ENCODE data around the gene DOCK4.

The DOCK4 gene

DNA sequence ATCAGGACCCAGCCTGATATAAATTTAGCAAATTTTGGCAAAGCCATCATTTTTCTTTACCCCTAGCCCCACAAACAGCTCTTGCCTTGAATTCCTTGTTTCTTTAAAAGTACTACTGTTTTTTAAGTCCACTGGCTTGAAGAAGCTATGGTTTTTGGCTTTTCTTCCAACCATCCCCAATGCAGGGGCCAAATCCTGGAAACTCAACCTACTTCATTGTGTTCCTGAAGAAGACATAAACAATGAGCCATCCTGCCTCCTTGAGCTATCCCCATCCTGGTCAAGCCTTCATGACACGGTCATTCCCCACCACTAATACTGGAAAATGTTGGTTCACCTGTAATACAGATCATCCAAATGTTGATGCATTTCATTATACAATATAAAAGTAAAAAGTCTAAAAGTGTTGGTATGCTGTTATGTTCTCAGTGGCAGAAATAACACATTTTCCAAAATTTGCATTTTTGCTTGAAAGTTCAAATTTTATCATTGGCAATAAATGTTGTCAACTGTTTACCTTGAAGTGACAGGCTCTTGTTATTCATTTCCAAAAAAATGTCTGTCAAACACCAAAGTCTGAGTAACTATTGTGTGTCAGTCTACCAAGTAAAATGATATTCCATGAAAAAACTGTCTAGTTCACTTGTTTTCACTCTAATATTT is 92.2 kb downstream of the DOCK4 start:
- no peak for DNase-seq (ENCODE audit: low spot score)

GRCh38 chr7:112112822-112113255 is 93.4 kb downstream of the DOCK4 start:
- DNase-seq (ENCODE audit: low spot score): no peak

DNA sequence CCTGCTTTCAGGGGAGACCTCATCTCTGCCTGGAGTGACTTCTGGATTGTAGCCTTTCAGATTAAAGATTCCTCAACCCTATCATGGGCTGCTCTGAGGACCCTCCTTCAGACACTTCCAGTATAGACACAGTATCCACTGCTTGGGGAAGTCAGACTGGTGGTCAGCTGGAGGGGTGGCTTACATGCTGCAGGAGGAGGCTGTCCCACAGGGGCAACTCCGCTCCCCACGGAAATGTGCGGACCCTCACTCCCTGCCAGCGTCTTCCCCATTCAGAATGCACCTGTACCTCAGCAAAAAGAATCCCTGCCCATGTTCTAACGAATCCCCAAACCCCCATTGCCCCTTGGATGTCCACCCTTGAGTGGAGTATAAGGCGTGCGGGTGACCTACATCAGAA is 95.5 kb downstream of the DOCK4 start:
- DNase-seq (ENCODE audit: low spot score): no peak

GRCh38 chr7:112110175-112110574 is 96.0 kb downstream of the DOCK4 start:
- no peak for DNase-seq (ENCODE audit: low spot score)

GRCh38 chr7:112108981-112109380 is 97.2 kb downstream of the DOCK4 start:
- DNase-seq (ENCODE audit: low spot score): no peak

GRCh38 chr7:112105584-112106530 is 100.3 kb downstream of the DOCK4 start:
- DNase-seq (ENCODE audit: low spot score): no peak

DNA sequence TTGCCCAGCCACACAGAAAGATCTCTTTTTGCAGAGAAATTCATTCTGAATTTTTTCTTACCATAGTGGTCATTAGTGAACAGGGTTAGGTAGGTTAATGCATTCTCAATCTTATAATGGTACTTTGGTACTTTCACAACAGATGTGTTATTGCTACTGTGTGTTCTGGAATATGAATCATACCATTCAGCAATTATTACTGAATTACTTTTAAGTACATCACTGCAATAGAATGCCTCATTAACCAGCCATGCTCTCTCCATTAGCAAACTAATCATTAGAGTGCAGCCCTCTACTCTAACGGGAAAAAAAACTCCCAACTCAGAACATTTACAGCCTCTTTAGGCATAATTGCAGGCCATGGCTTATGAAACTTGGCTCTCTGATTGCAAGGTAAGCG is 102.1 kb downstream of the DOCK4 start:
- DNase-seq (ENCODE audit: low spot score): no peak

DNA sequence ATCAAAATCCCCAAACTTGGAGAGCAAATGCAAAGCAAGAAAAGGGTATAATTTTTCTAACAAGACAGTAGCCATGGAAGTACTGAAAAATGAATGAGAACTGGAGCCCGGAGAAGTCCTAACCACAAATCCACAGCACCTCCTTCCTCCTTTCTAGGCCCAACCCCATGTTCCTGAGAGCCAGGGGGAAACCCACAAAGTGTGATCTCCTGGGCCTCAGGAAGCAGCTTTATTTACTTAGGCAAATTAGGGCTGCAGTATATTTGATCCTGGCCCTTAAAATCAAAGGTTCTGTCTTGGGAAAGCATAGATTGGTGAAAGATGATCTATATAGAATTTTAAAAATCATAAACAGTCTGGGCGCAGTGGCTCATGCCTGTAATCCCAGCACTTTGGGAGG is 103.0 kb downstream of the DOCK4 start:
- DNase-seq (ENCODE audit: low spot score): no peak

DNA sequence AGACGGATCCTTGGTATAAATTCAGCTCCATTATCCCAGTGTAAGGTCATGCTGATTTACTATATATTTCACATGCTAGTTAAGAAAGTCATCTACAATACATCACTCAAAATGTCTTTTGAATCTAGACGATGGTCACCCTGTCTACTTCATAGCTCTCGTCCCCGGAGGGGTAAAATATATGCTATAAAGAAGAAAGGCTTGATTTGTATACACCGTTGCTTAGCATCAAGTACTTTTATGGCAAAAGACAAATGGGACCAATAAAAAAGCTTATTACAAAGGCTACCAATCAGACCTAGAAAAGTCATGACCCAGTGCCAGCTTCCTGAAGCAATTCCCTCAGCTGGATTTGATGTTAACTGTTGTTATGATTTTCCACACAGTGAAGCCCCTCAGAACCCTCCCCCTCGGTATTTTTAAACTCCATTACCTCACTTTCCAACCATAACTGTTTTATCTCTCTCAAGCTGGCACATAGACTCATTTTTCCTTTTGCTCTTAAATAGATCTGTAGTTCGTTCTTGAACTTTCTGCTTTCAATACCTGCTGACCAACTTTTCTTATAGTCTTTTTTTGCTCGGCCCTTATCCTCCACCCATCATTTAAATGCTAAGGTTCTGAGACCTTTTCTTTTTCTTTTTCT is 104.9 kb downstream of the DOCK4 start:
- DNase-seq (ENCODE audit: low spot score): no peak

- no peak for DNase-seq (ENCODE audit: low spot score)
Observed at GRCh38 chr7:112097524-112097923, 108.7 kb downstream of the DOCK4 start.

DNA sequence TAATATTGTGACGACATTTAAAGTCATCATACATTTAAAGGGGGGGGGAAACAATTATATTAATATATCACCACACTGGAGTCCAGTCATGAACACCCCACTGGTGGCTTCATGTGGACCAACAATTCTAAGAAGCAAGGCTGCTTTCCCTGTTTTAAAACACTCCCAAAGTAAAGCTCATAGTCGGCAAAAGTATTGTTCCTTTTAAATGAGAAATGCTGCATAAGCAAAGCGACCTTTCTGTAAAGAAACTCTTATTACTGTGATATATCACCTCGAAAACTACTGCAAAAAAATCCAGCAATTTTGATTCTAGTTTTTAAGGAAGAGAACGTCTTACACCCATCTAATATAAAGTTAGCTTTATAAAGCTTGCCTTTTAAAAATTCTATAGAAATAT is 112.8 kb downstream of the DOCK4 start:
- no peak for DNase-seq (ENCODE audit: low spot score)

DNA sequence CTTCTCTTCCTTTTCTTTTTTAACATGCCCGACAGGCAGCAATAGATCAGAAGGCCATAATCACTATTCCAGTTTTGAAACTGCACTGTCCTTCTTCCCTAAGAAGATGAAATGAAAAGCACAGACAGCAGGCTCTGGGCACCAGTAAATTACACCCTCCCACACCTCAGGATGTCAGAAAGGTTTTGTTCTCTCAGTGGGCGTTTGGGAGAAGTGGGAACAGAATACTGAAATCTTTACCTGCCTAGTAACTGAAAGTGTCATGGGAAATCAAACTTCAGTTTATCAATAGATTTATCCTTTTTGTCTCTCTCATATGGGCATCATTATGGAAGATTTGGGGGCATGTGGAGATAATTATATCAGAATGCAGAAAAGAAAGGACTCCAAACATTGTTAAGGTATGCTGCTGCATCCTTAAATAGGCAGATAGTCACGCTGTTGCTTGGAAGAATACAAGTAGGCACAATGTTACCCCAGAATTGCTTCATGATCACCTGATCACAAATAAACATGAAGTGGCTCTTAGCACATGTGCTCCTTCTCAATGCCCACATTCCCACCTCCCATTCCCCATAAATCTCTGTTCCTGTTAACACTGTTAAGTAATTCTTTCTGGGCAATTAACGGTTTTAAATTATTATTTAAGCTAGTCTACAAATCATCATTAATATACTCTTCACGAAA is 113.3 kb downstream of the DOCK4 start:
- no peak for DNase-seq (ENCODE audit: low spot score)

GRCh38 chr7:112092306-112092705 is 113.9 kb downstream of the DOCK4 start:
- no peak for DNase-seq (ENCODE audit: low spot score)

DNA sequence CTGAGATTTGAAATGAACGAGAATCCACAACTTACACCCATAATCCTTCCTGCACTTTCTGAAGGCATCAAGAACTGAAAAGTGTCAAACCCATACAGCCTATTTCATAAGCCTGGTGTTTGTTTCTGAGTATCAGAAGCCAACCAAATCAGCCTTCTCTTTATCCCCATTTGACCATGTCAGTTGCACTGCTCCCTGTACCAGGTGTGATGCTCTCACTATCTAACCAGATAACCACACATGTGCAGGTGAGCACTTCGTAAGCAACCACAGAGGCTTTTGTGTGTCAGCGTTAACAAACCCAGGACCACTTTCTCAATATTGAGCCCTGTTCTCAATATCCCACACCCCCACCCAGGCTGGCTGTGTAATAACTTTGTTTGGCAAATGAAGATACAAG is 114.4 kb downstream of the DOCK4 start:
- DNase-seq (ENCODE audit: low spot score): no peak

DNA sequence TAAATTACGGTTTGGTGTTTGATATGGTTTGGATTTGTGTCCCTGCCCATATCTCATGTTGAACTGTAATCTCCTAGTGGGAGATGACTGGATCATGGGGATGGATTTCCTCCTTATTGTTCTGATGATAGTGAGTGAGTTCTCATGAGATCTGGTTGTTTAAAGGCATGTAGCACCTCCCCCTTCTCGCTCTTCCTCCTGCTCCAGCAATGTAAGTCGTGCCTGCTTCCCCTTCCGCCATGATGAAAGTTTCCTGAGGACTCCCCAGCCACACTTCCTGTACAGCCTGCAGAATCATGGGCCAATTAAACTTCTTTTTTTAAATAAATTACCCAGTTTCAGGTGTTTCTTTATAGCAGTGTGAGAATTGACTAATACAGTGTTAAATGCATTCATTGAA is 116.6 kb downstream of the DOCK4 start:
- no peak for DNase-seq (ENCODE audit: low spot score)

GRCh38 chr7:112088484-112089016 is 117.6 kb downstream of the DOCK4 start:
- DNase-seq (ENCODE audit: low spot score): no peak

- no peak for DNase-seq (ENCODE audit: low spot score)
Observed at GRCh38 chr7:112086496-112087254, 119.5 kb downstream of the DOCK4 start.

DNA sequence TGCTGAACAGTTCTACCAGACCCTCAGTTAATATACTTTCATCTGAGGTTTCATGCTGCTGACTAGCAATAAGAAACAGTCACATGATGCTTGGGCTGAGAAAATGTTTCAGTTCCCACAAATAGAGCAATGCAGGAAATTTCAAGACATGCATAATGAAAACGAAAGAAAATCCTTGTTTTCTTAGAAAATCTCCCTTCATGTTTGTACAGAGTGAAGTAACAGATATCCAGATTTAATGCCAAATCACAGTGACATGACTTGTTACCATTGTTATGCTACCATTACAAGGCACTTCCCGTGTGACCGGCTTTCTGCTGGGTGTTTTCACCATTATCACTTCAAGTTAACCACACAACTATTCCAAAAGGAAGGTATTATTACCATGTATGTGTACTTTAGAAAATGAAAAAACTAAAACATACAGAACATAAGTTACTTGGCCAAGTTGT is 121.7 kb downstream of the DOCK4 start:
- no peak for DNase-seq (ENCODE audit: low spot score)

DNA sequence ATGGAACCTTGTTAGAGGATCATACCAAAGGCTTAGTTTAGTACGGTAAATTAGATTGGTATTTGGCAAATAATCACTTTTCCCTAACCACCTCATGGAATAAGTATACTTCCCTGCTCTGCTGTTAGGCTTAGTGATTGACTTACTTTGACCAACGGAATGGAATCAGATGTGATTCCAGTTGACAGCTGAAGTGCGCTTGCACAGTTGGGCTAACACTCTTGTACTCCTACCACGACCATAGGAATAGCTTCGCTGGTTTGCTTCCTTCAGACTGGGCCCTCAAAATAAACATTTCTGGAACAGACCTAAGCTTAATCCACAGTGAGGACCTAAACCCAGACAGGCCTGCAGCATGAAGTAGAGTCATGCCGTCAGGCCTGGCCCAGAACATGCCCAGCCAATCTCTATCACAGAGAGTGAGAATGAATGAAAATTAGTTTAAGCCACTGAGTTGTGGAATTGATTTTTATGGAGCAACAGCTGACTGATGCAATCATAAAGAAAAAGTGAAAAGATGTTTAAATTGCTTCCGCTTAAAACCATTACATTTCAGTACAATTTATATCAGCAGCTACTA is 122.3 kb downstream of the DOCK4 start:
- no peak for DNase-seq (ENCODE audit: low spot score)

DNA sequence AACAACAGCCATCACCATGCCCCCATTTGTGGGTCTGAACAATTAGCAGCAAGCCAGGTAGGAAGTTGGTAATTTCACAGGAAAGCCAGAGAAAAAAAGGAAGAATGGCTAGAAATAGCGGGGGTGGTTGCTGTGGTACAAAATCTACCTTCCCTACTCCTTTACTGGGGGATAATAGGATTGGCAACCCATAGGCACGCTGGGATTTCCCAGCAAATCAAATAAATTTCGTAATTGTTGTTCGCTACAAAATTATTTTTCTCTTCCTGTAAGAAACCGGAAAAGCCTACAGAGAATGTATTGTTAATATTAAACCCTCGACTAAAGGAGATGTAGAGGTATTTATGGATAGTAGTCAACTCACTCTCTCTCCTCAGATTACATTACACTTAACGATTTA is 123.9 kb downstream of the DOCK4 start:
- no peak for DNase-seq (ENCODE audit: low spot score)

- DNase-seq (ENCODE audit: low spot score): no peak
Observed at GRCh38 chr7:112081778-112082177, 124.4 kb downstream of the DOCK4 start.
